Dermis microvascular lymphatic vessel endothelial cell (primary cell): Measurements from ENCODE around the gene HCN4. TPM values are rescaled to one million over a fixed set of nuclear protein-coding genes. Genes with fewer than 3 reads are reported as not detected.

Experiments used
- DNase-seq, 2 donors: peaks; one replicate each; pipeline versions ENCODE4 v3.0.0 to v3.0.0-alpha.2; 2010; ENCODE audit warnings: low read depth in 2 of 2
- total RNA-seq: library from RNA; depleted of rRNA; stranded (reverse); fragments of >200 nt; gene quantifications from 2 replicates; pipeline ENCODE4 v1.2.1, GENCODE V29; 2014

The HCN4 gene
- total RNA-seq, 1 donor from 2014 or later = not detected

DNA sequence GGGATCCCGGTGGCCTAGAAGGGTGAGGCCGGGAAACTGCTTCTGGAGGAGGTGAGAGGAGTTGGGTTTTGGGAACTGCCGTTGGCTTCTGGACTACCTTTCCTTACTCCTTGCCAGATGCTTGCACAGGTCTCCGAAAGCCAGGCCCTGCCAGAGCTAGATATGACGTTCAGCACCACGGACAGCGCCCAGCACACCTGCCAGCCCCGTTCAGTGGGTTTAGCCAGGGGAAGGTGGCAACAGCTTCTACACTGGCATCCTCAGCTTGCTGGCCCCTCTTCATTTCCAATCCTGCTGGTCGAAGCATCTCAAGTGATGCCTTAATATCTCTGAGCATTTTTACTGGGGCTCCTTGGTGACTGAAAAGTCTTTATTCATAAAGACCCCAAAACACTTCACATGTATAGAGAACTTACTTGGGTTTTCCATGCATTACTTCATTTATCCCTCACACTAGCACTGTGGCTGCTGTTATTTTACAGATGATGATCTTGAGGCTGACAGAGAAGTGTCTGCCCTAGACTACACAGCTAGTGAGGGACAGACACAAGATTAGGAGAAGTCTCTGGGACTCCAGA, 21.9 kb downstream of the HCN4 start:
- peak; percentile 17 to 53 for DNase-seq

DNA sequence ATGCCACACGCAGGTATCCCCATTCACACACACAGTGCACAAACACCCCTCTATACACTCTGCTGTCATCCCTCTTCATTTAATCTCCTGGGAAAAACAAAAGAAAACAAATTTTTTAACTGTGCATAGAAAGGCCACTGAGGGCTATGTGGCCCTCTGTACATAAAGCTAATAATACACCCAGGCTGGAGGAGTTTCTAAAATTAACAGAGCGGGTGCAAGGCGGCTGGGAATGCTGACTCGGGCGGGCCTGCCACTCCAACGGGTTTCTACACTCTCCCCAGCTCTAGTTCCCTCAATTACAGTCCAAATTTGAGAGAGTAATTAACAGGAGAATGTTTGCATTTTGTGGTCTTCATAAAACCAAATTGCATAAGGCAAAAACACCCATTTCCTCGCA, 23.1 kb downstream of the HCN4 start:
- no peak for DNase-seq

DNA sequence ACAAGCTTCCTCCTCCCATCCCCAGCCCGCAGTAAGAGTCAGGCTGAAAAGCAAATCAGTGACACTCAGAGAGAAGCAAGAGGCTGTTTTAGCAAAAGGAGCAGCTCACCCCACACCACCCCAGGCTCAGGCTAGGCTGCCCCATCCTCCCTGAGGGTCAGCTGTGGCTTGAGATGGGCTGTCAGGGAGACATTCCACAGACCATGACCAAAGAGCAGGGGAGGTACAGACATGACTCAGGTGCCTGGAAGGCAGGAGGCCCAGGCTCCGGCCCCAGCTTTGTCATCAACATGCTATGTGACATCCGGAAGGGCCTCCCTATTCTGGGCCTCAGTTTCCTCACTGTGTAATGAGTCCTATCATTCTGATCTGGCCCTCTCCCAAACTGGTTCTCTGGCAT, 24.7 kb downstream of the HCN4 start:
- DNase-seq = no peak

DNA sequence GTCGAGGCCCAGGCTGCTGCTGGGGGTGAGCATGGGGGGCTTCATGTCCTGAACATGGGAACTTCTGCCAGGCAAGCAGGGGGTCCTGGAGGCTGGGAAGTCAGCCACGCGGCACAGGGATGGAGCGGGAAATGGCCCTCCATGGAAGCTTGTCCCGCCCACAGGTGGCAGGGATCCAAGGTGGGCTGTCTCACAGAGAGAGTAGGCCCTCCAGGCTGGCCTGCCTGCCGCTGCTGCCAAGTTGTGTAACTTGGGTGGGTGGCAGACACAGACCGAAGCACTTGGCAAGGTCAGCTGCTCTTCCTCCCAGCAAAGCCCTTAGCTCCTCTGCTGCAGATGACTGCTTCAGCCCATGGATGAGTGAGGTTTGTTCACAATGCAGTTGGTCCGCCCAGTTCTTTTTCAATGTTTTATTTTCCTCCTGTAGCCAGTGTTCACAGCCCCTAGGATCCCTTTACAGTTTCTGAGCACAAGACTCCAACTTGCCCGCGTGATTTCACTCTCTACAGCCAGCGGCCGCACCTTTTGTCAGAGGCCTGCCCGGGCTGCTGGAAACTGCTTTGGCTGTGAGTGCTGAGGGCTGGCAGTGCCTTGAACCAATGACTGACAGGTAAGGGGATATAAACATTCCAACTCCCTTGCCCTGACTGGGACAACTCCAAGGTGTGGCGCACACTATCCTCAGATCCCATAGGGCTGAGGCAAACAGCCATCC, 26.7 kb downstream of the HCN4 start:
- DNase-seq = no peak

DNA sequence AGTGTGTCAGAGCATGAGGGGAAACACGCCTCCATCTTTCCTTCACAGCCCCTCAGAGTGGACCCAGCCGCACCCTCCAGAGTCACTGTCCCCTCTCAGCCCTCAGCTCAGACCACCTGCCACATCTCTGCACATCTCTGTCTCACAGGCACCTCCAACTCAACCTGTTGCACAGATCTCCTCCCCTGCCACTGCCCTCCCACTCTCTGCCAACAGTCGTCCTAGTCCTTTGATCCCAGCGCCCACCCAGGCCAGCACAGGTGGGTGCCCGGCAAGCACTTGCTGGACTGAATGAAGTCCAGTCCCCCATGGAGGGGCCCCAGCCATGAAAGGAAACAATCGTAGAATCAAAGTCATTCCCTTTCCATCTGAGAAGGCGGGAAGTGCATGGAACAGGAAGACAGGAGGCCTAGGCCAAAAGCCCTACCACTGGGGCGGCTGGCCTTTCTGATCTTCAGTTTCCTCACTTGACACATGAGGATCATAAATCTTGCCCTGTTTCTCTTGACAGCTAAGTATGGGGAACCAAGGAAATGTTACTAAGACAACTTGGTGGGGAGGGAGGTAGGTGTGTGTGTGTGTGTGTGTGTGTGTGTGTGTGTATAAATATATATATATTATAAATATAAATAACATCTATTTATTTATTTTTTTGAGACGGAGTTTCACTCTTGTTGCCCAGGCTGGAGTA, 28.1 kb downstream of the HCN4 start:
- DNase-seq = no peak

DNA sequence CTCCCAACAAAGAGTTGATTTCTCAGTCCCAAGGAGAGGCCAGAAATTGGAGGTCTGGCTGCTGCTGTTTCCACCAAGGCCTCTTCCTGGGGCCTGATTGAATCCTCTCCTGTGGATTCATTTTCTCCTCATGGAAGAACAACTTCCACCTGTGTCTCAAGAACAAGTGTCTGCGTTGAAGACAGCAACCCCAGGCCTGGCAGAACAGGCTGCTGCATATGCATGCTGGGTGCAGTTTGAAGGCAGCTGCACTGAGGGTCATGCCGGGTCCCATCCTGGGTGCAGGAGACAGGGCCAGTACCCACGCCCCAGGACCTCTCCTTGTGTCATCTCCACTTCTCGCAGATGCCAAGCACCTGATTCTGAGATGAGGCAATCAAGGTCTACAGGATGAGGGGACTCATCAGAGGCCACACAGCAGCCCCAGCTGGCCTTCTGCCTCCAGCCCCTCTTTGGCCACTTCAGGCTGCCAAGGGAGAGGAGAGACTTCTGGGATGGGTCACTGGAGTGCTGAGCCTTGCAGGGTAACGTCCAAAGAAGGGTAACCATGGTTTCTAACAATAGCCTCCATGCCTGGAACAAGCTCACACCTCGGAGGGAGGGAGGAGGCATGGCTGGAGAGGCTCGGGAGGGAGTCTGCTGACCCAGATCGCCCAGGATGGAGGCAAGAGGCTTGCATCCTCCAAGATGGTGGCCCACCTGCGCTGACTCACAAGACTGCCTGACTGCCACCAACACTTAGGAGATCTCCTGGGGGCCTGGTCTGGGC, 30.0 kb downstream of the HCN4 start:
- no peak for DNase-seq

DNA sequence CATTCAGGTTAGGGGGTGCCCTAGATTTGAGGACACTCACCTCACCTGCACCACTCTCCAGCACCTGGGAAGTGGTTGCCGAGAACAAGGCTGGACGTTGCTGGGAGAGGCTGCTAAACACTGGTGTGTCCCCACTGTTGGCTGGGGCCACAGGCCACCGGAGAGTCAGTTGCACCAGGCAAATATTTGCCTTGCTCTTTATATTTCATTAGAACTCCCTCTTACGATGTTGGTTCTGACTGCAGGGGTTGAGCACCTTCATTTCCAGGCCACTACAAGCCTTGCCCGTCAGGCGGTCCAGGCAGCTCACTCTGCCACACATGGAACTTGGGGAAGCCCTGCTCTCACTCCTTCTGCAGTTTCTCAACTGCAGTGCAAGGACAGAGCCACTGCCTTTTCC, 30.7 kb downstream of the HCN4 start:
- no peak for DNase-seq

DNA sequence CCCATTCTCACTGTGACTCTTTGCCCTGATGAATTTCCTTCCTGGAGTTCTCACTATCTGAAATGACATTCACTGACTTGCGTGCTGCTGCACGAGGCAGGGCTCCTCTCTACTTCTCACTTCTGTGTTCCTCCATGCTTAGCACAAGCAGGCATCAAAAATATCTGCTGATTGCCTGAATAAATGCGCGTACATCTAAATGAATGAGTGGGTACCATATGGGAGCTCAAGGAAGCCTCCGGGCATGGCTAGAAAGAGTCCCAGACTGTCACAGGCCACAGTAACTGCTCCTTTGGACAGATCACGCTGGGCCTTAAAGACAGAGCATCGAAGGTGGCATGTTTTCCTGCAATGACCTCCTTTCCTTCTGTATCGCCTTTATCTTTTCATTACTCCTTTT, 31.6 kb downstream of the HCN4 start:
- DNase-seq = no peak

DNA sequence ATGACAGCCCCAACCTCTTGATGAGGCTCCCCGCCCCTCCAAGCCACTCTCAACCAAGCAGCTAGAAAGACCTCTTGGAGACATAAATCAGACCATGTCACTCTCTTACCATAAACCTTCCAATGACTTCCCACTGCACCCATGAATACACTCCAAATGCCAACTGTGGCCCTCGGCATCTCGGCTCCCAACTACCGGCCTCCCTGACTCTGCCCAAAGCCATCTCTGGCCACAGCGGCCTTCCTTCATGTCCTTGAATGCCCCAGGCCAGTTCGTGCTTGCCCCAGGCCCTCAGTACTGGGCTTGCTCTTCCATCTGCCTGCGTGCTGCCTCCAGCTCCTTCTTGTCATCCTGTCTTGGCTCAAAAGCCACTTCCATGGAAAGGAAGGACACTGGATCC, 32.0 kb downstream of the HCN4 start:
- no peak for DNase-seq

DNA sequence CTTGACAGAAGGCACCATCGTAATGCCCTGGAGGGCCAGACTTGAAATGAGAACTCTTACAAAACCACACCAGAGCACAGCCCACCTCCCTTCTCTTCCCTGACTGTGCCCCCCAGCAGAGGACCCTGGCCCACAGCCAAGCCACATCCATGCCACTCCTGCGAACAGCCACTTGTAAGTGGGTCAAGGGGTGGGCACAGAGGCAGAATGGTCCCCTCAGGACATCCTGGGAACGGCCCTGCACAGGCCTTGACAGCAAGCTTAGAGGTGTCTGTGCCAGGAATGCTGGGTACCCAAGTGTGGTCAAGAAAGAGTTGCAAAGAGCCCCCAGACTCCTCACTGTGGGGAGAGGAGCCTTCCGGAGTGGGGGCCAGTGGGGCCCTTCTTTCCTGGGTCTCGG, 33.3 kb downstream of the HCN4 start:
- no peak for DNase-seq

DNA sequence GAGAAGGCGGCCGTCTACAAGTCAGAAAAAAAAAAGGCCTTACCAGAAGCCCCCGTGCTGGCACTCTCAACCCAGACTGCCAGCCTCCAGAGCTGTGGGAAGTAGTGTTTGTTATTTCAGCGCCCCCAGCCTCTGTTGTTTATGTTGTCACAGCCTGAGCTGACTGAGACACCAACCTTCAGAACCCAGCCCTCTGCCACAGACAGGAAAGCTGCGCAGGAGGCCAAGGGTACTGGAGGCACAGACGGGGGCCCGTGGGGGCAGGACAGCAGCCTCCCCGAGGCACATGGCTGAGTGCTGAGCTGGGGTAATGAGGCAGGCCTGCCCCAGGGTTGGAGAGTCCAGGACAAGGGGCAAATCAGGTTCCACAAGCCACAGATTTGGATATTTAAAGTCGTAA, 33.7 kb downstream of the HCN4 start:
- no peak for DNase-seq

DNA sequence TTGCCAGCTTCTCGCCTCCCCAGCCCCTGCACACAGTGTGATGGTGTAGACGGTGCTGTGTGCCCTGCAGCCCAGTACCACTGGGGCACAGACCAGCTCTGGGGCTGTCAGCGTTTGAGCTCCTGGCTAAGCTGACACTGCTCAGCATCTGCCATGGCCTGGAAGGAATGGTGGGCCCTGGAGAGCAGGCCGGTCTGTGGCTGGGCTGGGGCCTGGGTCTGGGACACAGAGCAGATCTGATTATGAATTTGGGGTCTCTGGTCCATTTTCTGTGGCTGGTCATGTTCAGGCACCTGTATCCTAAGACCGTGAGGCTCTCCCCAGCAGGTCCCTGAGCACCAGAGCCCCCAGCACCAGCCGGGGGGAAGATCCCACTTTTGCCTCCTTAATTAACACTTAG, 34.7 kb downstream of the HCN4 start:
- DNase-seq = no peak

DNA sequence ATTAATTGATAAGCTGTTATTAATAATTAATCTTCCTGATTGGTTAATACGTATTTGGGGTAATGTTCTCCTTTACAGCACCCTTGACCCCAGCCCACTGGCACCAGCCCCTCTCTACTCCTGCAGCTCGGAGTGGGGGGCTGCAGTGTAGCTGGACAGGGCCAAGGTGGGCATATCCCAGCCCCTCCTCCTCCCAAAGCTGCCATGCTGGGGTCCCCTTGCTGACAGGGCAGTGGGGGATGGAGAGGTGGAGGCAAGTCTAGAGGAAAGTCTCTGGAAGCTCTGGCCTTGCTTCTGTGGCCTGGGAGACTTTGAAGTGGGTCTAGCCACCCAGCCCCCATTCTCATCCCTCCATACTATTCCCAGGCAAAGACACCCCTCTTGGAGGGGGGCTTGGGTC, 35.8 kb downstream of the HCN4 start:
- no peak for DNase-seq

DNA sequence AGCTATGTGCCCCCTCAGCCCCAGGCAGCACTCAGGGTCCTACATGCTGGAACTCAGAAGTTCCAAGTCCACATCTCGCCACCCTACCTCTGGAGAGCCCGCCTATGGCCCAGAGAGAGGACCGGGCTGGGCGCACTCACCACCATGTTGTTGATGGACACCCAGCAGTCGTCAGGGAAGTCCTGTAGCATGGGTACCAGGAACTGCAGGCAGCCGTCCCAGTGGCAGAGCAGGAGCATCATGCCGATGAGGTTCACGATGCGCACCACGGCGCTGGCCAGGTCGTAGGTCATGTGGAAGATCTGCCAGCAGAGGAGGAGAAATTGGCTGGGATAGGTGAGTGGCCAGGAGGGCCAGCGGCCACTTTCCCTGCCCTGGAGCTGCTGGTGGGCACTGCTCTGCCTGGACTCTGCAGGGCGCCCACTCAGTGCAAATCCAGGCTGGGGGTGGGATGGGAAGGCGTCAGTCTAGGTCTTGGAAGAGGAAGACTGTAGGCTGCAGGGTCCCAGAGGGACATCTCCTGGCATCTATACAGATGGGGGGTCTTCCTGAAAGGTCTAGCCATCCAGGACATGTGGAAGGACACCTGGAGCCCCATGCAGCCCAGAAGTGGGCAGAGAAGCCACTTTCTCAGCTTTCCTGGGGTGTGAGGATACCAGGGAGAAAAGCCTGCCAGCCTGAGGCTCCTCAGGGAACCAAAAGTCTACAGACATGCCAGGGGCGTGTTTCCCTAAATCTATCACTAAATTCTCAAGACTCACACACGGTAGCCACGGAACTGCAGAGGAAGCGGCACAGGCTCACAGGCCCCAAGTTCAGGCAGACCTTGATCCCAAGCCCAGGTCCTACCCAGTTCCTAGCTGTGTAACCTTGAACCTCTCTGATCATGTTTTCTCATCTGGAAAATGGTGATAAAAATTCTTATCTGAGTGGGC, 36.5 kb downstream of the HCN4 start:
- DNase-seq = no peak

DNA sequence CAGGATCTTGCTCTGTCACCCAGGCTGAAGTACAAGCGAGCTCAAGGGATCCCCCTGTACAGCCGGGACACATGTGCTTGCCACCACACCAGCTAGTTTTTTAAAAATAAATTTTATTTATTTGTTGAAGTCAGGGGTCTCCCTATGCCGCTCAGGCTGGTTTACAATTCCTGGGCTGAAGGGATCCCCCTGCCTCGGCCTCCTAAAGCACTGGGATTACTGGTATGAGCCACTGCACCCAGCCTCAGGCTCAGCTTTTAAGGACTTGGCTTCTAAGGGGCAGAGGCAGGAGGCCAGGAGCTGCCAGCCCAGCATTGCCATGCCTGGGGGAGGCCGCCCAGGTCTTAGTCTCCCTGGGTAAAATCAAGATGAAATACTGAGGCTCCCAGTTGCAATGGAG, 37.3 kb downstream of the HCN4 start:
- DNase-seq = no peak

DNA sequence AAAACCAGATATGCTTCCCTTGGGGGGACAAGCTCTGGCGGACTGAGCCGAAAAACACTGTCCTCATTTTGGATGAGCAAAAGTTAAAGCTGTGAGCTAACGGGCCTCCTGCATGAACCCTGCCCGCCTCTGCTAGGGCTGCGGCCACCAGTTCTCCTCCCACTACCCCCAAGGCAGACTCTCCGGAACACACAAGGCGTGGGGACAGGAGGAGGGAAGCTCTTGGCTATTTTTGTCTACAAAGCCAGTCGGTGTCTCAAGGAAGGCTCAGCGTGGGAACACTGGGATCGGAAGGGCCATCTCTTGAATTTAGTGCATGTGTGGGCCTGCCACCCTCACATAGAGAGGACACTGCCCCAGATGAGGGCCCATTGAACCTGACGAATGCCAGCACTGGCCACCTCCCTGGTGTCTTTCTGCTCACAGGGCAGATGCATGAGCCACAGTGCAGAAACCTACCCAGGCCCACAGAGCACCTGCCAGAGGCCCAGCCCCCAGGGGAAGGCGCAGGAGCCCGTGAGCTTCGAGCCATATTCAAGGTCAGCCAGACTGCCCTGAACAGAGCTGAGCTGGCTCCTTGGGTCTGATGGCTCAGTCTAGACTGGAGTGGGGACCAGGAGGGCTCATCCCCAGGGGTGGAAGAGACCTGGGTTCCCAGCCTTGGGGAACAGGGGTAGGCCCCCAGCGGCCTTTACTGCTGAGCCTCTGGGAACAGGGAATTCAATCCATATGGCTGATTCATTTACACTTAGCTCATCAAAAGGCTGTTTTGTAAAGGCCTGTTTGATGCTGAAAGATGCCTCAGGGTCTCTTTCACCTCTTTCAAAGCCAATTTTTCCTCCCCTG, 38.3 kb downstream of the HCN4 start:
- DNase-seq = no peak

DNA sequence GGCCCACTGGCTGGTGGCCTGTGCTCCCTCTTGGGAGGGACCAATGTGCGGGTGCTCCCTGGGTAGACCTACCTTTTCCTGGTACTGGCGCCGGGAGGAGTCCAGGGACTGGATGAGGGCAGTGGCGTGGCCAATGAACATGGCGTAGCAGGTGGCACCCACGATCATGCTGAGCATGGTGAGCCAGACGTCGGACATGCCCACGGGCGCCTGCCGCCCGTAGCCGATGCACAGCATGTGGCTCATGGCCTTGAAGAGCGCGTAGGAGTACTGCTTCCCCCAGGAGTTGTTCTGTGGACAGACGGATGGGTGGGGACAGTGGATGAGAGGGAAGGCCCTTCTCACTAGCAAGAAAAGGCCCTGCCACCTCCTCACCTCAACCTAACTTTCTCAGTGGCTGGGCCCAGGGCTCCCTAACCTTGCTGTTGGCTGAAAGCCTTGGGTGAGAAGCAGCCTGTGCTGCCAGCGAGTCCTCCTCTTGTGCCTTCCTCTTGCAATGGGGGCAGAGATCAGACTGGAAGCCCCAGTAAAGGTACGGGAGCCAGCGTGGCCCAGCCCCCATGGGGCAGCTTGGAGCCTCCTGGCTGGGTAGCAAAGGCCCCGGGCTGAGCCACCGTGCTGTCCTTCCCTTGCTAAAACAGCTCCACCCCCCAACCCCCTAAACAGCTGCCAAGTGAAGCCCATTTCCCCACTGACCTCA, 39.1 kb downstream of the HCN4 start:
- no peak for DNase-seq

DNA sequence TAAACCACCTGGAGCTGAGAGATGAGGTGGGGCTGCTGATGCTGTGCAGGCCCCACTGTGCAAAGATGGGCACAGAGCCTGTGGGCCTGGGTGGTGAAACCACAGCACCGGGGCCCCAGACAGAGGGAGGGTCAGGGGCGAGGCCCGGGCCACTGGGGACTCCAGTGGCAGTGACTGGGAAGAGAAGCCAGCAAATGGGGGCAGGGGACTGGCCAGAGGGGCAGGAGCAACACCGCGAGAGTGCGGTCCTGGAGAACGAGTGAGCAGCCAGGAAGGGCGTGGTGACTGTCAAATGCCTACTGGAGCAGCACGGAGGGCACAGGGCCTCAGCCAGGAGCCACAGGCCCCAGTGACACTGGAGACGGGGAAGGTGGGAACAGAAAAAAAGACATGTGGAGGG, 39.8 kb downstream of the HCN4 start:
- DNase-seq = no peak

DNA sequence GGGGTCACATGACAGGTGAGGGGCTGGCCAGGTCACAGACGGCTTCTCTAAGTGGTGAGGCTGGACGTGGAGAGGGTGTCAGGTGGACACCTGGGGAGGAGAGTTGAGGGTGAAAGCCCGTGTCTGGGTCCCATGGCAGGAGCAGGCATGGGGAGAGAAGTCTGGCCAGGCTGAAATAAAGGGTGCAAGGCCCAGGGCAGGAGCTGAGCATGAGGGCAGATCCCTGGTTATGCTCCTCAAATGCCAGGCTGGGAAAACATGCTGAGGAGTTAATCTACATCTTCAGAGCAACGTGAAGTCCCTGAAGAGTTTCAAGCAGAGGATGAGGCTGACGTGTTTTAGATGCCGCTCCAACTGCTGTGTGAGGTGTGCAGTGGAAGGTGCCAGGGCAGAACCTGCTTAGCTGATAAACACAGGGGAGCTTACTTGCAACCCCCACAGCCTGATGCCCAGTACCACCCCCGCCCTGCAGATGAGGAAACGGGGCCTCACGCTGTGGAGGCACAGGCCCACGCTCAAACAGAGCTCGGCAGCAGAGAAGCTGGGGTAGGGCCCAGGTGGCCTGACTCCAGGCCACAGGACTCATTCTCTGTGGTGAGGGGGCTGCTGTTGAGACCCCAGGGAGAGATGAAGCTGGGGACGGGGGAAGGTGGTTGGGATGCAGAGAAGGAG, 40.5 kb downstream of the HCN4 start:
- DNase-seq = no peak
